ENCODE measurements around the gene GIMAP6.
"Not testable (repeated sequence)": the region's sequence is repeated elsewhere in the genome, so short reads cannot be mapped to it uniquely, and the experiment has no call there.

Gene GIMAP6

GRCh38 chr7:150579979-150580637 lies 52.1 kb downstream of the GIMAP6 start:
- not testable (repeated sequence) for DNase-seq
